Glutamatergic neuron (in vitro differentiated cells): ENCODE results near the gene SCAANT1. TPM values are rescaled to one million over a fixed set of nuclear protein-coding genes. Genes with fewer than 3 reads are reported as not detected.

Source experiments
- DNase-seq: peaks from one replicate; pipeline ENCODE4 v3.0.0; 2022
- H3K27ac Mint-ChIP-seq: one replicate; pipeline ENCODE4 v1.8.0; 2020; ENCODE audit warnings: mild to moderate bottlenecking, mixed read lengths, inconsistent platforms; ENCODE audit not compliant: unreplicated experiment
- H3K27me3 Mint-ChIP-seq: one replicate; pipeline ENCODE4 v1.8.0; 2020; ENCODE audit warnings: mild to moderate bottlenecking, moderate library complexity, mixed read lengths, inconsistent platforms; ENCODE audit not compliant: unreplicated experiment
- H3K36me3 Mint-ChIP-seq: one replicate; pipeline ENCODE4 v1.8.0; 2020; ENCODE audit warnings: mild to moderate bottlenecking, mixed read lengths, inconsistent platforms; ENCODE audit not compliant: unreplicated experiment
- H3K4me1 Mint-ChIP-seq: one replicate; pipeline ENCODE4 v1.8.0; 2020; ENCODE audit warnings: mild to moderate bottlenecking, low read depth, mixed read lengths, inconsistent platforms; ENCODE audit not compliant: unreplicated experiment
- H3K4me3 Mint-ChIP-seq: one replicate; pipeline ENCODE4 v1.8.0; 2020; ENCODE audit warnings: mild to moderate bottlenecking, mixed read lengths, inconsistent platforms; ENCODE audit not compliant: unreplicated experiment
- H3K9me3 Mint-ChIP-seq: one replicate; pipeline ENCODE4 v1.8.0; 2020; ENCODE audit warnings: mild to moderate bottlenecking, moderate library complexity, mixed read lengths, inconsistent platforms; ENCODE audit not compliant: unreplicated experiment
- total RNA-seq: library from RNA; stranded (reverse); fragmentation: NEBNext Ultra II Directional; extraction: Animal tissue kit (Norgen Biotek cat#: 25700); gene quantifications from one replicate; pipeline ENCODE4 v1.2.1, GENCODE V29; 2021; ENCODE audit not compliant: unreplicated experiment
- TF ChIP-seq, protein P1 (sequence below): fragments of 200-600 bp; sonication (generic); IDR thresholded peaks from one replicate; pipeline ENCODE4 v1.5.0; 2021; ENCODE audit not compliant: partially characterized antibody, unreplicated experiment

The SCAANT1 gene
- total RNA-seq, 1 donor from 2014 or later = not detected

DNA sequence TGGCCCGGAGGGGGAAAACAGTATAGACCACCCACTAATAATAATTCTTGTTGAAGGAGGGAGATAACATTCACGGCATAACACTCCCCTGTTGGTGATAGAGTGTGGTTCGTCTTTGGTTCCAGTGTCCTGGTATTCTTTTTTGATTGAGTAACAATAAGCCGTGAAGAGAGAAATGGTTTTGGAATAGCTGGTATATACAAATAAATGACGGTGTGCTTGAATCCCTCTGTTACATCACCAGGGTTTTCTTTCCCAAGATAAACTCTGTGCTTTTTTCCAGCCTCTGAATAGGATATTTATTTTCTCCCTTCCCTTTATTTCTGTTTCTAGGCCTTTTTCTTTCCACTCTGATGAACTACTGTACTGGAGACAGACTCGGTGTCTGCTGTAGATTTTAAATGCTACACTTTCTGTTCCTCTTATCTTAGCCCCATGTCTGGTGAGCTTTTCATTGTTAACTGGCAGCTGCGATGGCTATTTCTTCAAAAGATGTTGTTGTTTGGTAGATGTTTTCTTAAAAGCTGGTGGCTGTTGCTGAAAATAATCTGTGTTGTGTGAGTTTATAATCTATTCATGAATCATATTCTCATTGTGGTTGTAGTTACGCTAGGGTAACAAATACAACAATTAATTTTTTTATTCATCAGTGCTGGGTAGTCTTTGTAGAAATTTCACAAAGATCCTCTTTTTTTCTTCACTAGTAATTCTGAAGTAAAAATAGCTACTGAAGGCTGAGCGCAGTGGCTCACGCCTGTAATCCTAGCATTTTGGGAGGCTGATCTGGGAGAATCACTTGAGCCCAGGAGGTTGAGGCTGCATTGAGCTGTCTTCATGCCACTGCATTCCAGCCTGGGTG is 15.5 kb upstream of the SCAANT1 start:
- H3K36me3 Mint-ChIP-seq = peaks cover 17% of the 10 kb centered on the region
- H3K27ac Mint-ChIP-seq = no peak overlapping the region
- H3K4me3 Mint-ChIP-seq = no peak overlapping the region
- H3K9me3 Mint-ChIP-seq = peaks cover 1% of the 10 kb centered on the region
- peaks cover 3% of the 10 kb centered on the region for H3K27me3 Mint-ChIP-seq
- DNase-seq = no peak
- TF ChIP-seq, protein P1, sequence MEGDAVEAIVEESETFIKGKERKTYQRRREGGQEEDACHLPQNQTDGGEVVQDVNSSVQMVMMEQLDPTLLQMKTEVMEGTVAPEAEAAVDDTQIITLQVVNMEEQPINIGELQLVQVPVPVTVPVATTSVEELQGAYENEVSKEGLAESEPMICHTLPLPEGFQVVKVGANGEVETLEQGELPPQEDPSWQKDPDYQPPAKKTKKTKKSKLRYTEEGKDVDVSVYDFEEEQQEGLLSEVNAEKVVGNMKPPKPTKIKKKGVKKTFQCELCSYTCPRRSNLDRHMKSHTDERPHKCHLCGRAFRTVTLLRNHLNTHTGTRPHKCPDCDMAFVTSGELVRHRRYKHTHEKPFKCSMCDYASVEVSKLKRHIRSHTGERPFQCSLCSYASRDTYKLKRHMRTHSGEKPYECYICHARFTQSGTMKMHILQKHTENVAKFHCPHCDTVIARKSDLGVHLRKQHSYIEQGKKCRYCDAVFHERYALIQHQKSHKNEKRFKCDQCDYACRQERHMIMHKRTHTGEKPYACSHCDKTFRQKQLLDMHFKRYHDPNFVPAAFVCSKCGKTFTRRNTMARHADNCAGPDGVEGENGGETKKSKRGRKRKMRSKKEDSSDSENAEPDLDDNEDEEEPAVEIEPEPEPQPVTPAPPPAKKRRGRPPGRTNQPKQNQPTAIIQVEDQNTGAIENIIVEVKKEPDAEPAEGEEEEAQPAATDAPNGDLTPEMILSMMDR = no peak
- H3K4me1 Mint-ChIP-seq = peaks cover 2% of the 10 kb centered on the region

DNA sequence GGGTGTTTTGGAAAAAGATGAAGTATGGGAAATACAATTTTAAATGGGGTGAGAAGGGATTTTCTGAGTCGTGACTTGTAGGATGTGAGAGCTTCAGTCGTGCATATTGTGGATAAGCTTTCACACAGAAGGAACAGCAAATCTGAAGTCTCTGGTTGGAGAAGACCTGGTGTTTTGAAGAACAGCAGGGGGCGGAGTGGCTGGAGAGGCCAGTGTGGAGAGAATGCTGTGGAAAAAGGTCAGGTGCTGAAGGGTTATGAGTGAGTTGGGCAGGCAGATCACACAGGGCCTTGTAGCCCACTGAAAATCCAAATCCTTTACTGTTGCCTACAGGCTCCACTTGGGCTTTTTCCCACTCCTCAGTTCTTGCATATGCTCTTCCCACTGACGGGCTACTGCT is 14.1 kb upstream of the SCAANT1 start:
- Mint-ChIP-seq H3K27ac (no peak overlapping the region), H3K4me3 (no peak overlapping the region), H3K27me3 (peaks cover 3% of the 10 kb centered on the region), H3K36me3 (peaks cover 17% of the 10 kb centered on the region), H3K9me3 (peaks cover 1% of the 10 kb centered on the region), H3K4me1 (no peaks in the 10 kb centered on the region)
- DNase-seq = no peak
- TF ChIP-seq, protein P1 = no peak

DNA sequence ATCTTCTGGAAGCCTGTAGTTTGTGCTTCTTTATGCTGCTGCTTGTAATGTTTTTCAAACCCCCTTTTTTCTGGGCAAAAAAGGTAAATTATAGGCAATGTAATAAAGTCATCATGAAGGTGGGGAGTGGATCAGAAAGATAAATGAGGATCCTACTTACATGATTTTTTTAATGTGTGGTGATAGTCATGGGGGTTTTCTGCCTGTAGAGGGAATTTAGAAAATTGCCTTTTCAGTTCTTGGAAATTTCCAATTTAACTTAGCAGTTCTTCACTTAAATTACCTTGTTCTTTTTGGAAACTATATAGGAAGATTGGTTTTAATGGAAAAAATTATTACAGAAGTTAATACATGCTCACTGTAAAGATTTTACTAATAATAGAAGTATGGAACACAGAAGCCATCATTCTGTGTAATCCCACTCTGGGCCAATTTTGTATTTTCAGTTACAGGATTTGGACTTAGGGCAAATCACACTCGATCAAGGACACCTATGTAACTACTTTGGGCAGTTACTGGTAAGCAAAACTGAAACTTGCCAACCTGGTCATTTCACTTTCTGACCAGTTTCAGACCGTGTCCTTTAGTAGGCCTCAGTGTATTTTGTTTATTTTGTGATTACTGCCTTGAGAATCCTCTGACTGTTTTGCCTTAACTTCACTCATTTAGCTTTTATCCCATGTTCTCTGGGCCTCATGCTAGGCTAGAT is 10.5 kb upstream of the SCAANT1 start:
- peaks cover 17% of the 10 kb centered on the region for H3K36me3 Mint-ChIP-seq
- H3K27ac Mint-ChIP-seq = no peak overlapping the region
- TF ChIP-seq, protein P1 = no peak
- peaks cover 1% of the 10 kb centered on the region for H3K9me3 Mint-ChIP-seq
- H3K4me1 Mint-ChIP-seq = no peaks in the 10 kb centered on the region
- H3K4me3 Mint-ChIP-seq = no peak overlapping the region
- DNase-seq = no peak
- peaks cover 3% of the 10 kb centered on the region for H3K27me3 Mint-ChIP-seq

DNA sequence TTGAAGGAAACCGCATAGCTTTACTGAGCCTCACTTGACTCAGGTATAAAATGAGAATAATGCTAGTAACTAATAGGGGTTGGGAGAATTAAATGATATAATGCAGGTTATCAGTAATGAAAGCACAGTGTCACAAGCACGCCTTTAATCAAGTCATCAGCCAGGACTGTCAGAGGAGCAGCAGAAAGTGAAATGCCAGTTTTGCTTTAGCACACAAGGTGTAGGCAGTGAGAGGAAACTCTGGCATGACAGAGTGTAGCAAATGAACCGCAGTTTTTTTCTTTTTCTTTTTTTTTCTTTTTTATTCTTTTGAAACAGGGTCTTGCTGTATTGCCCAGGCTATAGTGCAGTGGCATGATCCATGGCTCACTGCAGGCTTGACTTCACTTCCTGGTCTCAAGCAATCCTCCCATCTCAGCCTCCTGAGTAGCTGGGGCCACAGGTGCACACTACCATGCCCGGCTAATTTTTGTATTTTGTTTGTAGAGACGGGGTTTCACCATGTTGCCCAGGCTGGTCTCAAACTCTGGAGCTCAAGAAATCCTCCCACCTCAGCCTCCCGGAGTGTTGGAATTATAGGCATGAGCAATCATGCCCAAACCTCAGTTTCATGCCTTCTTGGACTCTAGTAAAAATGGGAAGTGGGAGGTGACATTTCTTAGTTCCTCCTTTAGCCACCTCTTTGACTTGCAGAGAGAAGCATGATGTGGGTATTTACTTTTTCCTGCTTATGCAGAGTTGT is 9.7 kb upstream of the SCAANT1 start:
- Mint-ChIP-seq H3K27ac (no peak overlapping the region), H3K27me3 (peaks cover 3% of the 10 kb centered on the region), H3K36me3 (peaks cover 17% of the 10 kb centered on the region), H3K4me1 (no peaks in the 10 kb centered on the region), H3K9me3 (peaks cover 1% of the 10 kb centered on the region), H3K4me3 (no peak overlapping the region)
- TF ChIP-seq, protein P1 = no peak
- no peak for DNase-seq
